Activated CD4-positive, alpha-beta memory T cell treated with anti-CD3 and anti-CD28 coated beads, Interleukin-2, amount 10 ng/mL, durations not matched to agents 7 days and 5 days (primary cell): Measurements from ENCODE around the gene GP5. TPM values are rescaled to one million over a fixed set of nuclear protein-coding genes. Genes with fewer than 3 reads are reported as not detected.

Experiments used
- CTCF ChIA-PET: fragments of 350-600 bp; sonication (Branson Sonifier 250); formaldehyde crosslinking; loops from one replicate; lab custom pipeline; 2021; ENCODE audit warnings: antibody characterized with exemption, inconsistent platforms; lab: Charles Lee
- POLR2A ChIA-PET: fragments of 350-600 bp; sonication (Branson Sonifier 250); formaldehyde crosslinking; loops from one replicate; lab custom pipeline; 2021; ENCODE audit warnings: antibody characterized with exemption; lab: Charles Lee
- DNase-seq: peaks from one replicate; pipeline ENCODE4 v3.0.0-alpha.2; 2020
- H3K27ac Mint-ChIP-seq: one replicate; pipeline ENCODE4 v1.8.0; 2021; ENCODE audit warnings: mild to moderate bottlenecking, mixed read lengths
- H3K27me3 Mint-ChIP-seq: one replicate; pipeline ENCODE4 v1.8.0; 2021; ENCODE audit warnings: mixed read lengths
- H3K36me3 Mint-ChIP-seq: one replicate; pipeline ENCODE4 v1.8.0; 2021; ENCODE audit warnings: low read depth, mixed read lengths
- H3K4me1 Mint-ChIP-seq: one replicate; pipeline ENCODE4 v1.8.0; 2021; ENCODE audit warnings: mixed read lengths
- H3K4me3 Mint-ChIP-seq: one replicate; pipeline ENCODE4 v1.8.0; 2021; ENCODE audit warnings: mild to moderate bottlenecking, mixed read lengths
- H3K9me3 Mint-ChIP-seq: one replicate; pipeline ENCODE4 v1.8.0; 2021; ENCODE audit warnings: mixed read lengths
- total RNA-seq, 2 experiments: library from RNA; stranded (reverse); gene quantifications; one replicate each; pipeline ENCODE4 v1.2.3, GENCODE V29; 2021

Gene GP5
- total RNA-seq, 2 experiments from 2014 or later = 1.3 TPM

DNA sequence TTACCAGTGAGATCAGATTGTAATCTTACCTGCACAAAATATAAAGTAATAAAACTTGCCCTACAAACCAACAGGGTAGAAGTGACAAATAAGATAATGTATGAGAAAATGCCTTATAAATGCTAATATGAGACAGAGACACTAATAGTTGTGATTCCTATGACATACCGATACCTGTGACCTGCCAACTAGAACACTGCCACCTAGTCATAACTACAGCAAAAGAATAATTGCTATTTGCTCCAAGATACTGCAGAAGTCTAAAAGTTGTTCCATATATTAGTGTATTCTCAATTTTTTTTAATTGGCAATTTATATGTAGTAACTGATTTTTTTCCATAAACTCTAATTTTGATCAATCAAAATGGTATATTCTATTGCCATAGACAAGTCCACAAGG lies 25.3 kb upstream of the GP5 start:
- POLR2A ChIA-PET = no interaction called here
- no peak overlapping the region for H3K27ac Mint-ChIP-seq
- peaks cover 45% of the 10 kb centered on the region for H3K36me3 Mint-ChIP-seq
- H3K9me3 Mint-ChIP-seq = no peaks in the 10 kb centered on the region
- no peaks in the 10 kb centered on the region for H3K27me3 Mint-ChIP-seq
- no peak for DNase-seq
- no peak overlapping the region for H3K4me3 Mint-ChIP-seq
- CTCF ChIA-PET = no interaction called here
- peaks cover 2% of the 10 kb centered on the region for H3K4me1 Mint-ChIP-seq

DNA sequence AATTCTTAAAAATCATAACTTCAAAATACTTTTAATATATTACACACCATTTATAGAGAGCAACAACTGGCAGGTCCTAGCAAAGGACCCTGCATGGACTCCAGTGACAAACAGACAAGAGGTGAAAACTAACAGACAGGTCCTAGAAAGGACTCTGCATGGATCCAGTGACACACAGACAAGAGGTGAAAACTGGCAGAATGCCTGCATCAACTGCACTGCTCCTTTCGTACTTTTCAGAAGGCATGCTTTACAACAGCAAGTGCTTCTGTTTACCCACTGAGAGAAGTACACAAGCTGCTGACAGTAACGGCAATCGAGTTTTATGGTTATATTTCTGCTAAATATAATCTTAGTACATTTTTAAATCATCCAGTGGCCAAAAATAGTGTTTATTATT lies 24.3 kb upstream of the GP5 start:
- H3K4me1 Mint-ChIP-seq = peaks cover 2% of the 10 kb centered on the region
- no peak for DNase-seq
- H3K9me3 Mint-ChIP-seq = no peaks in the 10 kb centered on the region
- POLR2A ChIA-PET = no interaction called here
- no peak overlapping the region for H3K4me3 Mint-ChIP-seq
- H3K36me3 Mint-ChIP-seq = peaks cover 43% of the 10 kb centered on the region
- H3K27me3 Mint-ChIP-seq = no peaks in the 10 kb centered on the region
- CTCF ChIA-PET = no interaction called here
- no peak overlapping the region for H3K27ac Mint-ChIP-seq

DNA sequence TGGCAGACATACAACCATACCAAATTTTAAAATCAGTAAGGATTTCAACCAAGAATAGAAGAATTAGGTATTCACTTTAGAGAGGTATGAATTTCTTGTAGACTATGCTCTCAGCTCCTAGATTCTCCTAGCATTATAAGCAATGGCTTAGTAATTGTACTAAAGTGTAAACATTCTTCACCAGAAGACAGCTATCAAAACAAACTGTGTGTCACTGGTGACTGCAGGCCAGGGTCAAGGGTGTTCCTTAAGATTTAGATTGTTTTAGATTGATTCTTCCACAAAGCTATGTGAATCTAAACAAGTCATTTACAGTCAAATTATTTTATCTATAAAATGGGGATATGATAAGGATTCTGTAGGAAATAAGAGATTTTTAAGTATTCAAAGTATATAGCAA lies 23.1 kb upstream of the GP5 start:
- Mint-ChIP-seq H3K27me3 (no peaks in the 10 kb centered on the region), H3K36me3 (peaks cover 40% of the 10 kb centered on the region), H3K9me3 (no peaks in the 10 kb centered on the region), H3K4me3 (no peak overlapping the region), H3K4me1 (peaks cover 2% of the 10 kb centered on the region), H3K27ac (no peak overlapping the region)
- ChIA-PET POLR2A (no interaction called here), CTCF (no interaction called here)
- no peak for DNase-seq

DNA sequence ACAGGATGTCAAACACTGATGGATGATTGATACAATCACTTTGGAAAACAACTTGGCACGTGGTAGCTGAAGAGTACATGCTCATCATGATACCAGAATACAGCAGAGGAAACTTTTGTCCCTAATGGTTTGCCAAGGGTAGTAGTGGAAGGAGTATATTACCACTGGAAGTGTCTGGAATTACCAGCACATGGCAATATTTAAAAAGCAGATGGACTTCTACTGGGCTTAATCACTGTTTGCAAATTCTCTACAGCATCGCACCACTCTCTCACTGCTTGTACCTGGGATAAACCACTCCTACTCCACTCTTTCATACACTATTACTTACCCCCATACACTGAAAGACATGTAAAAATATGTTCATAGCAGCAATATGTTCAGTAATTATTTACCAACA lies 19.6 kb upstream of the GP5 start:
- POLR2A ChIA-PET = no interaction called here
- Mint-ChIP-seq H3K27ac (no peak overlapping the region), H3K4me1 (peaks cover 2% of the 10 kb centered on the region), H3K27me3 (no peaks in the 10 kb centered on the region), H3K36me3 (peaks cover 34% of the 10 kb centered on the region), H3K4me3 (no peak overlapping the region), H3K9me3 (no peaks in the 10 kb centered on the region)
- no peak for DNase-seq
- CTCF ChIA-PET = no interaction called here

DNA sequence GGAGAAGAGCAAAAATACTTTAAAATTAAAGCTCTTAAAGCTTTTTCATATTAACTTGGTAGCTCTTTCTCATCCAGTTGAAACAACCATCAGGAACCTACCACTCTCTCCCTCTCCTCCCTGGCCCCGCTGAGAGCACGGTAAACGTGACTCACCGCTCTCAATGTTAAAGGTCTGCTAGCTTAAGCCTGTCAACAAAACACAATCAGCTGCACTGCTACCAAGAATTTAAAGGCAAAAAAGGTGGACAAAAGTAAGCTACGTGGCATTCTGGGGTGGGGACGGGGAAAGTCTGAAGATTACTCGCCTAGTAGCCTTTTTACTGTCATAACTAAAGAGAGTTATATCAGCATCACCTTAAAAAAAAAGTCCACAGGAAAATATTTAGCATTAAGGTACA lies 8.4 kb upstream of the GP5 start:
- ChIA-PET CTCF (interaction anchor here (0.9 to 8.1 kb wide), 8 partner anchors 10 to 78 kb away, joined by 3 to 80 read pairs (median 5); partner anchors contain the start of gene GP5), POLR2A (interaction anchor here (0.9 kb wide), 2 partner anchors 32 to 74 kb away, joined by 3 read pairs; no protein-coding TSS in a partner anchor)
- H3K27me3 Mint-ChIP-seq = no peaks in the 10 kb centered on the region
- H3K9me3 Mint-ChIP-seq = no peaks in the 10 kb centered on the region
- H3K4me3 Mint-ChIP-seq = no peak overlapping the region
- no peak for DNase-seq
- H3K27ac Mint-ChIP-seq = no peak overlapping the region
- H3K36me3 Mint-ChIP-seq = peaks cover 24% of the 10 kb centered on the region
- peaks cover 9% of the 10 kb centered on the region for H3K4me1 Mint-ChIP-seq

DNA sequence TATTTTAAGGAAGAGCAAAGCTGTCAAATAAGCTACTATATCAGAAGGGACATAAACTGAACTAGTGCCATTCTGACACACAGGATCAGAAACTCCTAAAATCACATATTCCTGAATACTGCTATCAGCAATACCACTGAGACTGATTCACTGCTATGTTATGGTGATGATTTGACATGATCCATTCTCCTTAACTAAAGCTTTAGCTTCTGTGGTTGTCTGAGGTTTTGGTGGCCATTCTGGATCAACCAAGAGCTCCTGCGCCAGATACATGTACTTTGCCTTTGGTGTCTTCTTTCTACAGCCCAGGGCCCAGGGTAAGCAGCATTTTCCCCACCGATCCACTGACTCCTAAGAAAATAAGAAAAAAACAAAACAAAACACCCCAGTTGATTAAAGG lies 6.7 kb upstream of the GP5 start:
- ChIA-PET CTCF (interaction anchor here (0.6 to 8.1 kb wide), 9 partner anchors 9 to 189 kb away, joined by 3 to 80 read pairs (median 5); partner anchors contain the start of gene GP5), POLR2A (interaction anchor here (1.7 kb wide), 1 partner anchor 8 kb away, joined by 6 read pairs; no protein-coding TSS in a partner anchor)
- no peaks in the 10 kb centered on the region for H3K9me3 Mint-ChIP-seq
- DNase-seq = no peak
- H3K27ac Mint-ChIP-seq = no peak overlapping the region
- H3K27me3 Mint-ChIP-seq = no peaks in the 10 kb centered on the region
- H3K36me3 Mint-ChIP-seq = peaks cover 20% of the 10 kb centered on the region
- H3K4me1 Mint-ChIP-seq = peaks cover 2% of the 10 kb centered on the region
- H3K4me3 Mint-ChIP-seq = no peak overlapping the region

DNA sequence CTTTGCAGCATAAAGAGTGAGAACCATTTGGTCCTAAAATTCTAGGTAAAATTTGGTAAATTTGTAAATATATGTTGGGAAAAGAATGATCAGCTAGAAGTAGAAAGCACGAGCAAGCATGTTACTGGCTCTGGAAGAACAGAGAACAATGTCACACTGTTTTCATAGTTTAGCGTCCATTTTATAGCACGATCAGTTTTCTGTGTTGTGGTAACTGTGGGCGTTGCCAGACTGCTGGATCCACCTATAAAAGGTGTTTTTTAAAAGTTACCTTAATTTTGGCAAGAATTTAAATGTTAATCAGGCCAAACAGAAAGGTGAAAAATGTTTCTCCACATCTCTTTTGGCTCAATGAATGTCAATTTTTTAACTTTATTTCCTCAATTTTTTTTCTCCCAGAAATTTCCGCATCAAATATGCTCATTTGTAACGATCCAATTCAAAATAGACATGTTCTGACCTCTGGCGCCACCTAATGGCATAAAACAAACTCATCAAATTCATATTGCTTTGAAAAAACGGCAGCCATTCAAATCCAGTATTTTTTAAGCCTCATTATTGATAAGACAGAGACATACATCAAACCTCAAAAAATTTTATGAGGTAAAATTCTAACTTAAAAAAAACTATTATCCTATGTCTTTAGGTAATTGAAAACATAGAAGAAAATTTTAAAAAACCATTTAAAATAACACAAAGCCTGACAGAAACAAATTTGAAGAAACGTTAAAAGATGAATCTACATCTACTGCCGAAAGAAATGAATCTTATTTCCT lies 5.5 kb upstream of the GP5 start:
- Mint-ChIP-seq H3K9me3 (no peaks in the 10 kb centered on the region), H3K27ac (no peak overlapping the region), H3K4me1 (peaks cover 8% of the 10 kb centered on the region), H3K27me3 (peaks cover 4% of the 10 kb centered on the region), H3K36me3 (peaks cover 20% of the 10 kb centered on the region), H3K4me3 (no peak overlapping the region)
- POLR2A ChIA-PET = interaction anchor here (1.2 kb wide), 1 partner anchor 10 kb away, joined by 3 read pairs; no protein-coding TSS in a partner anchor
- DNase-seq = no peak
- CTCF ChIA-PET = interaction anchor here (0.6 to 8.1 kb wide), 9 partner anchors 7 to 620 kb away, joined by 3 to 80 read pairs (median 5); partner anchors contain the start of gene GP5

DNA sequence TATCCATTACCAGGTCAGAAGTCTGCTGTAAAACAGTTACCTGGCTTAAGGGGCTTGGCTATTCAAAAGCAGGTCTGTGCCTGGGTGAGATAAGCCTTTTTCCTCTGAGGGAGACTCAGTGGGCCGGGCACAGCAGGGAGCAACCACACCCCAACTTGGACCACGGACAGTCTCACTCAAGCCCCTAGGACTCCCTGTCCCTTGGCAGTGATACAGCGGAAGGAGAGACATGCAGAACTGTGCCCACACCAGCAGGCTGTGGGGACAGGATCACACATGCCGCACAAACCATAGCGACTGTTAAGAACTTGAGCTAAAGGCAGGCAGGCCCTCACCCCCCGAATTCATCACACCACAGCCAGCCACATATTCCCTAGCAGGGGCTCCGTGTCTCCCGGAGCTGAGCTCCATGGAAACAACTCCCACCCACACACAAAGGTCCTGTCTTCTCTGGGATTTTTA lies 2.8 kb upstream of the GP5 start:
- Mint-ChIP-seq H3K27me3 (peaks cover 27% of the 10 kb centered on the region), H3K27ac (no peak overlapping the region), H3K36me3 (peaks cover 10% of the 10 kb centered on the region), H3K9me3 (no peaks in the 10 kb centered on the region), H3K4me3 (no peak overlapping the region), H3K4me1 (peaks cover 34% of the 10 kb centered on the region)
- ChIA-PET CTCF (interaction anchor here (1.4 to 8.1 kb wide), 3 partner anchors 57 to 68 kb away, joined by 4 to 80 read pairs (median 10); no protein-coding TSS in a partner anchor), POLR2A (interaction anchor here (0.9 kb wide), 1 partner anchor 9 kb away, joined by 3 read pairs; no protein-coding TSS in a partner anchor)
- no peak for DNase-seq

DNA sequence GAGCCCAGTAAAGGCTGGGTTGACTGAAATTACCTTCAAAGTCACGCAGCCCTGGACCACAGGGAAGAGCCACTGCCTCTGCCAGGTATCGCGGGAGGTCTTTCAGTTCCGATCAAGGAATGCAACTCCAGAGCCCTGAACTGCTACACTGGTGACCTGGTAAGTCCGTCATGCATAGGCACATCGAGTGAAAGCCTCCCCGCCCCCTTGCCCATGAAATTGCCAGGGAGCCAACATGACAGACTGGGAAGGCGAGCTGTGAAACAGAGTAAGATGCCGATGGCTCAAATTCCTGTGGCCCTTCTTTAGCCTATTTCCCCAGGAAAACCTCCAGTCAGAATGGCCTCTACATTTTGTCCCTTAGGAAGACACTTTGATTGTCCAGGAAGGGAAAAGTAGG lies 2.3 kb upstream of the GP5 start:
- POLR2A ChIA-PET = interaction anchor here (0.9 kb wide), 1 partner anchor 10 kb away, joined by 3 read pairs; no protein-coding TSS in a partner anchor
- peaks cover 10% of the 10 kb centered on the region for H3K36me3 Mint-ChIP-seq
- H3K9me3 Mint-ChIP-seq = no peaks in the 10 kb centered on the region
- H3K4me3 Mint-ChIP-seq = no peak overlapping the region
- CTCF ChIA-PET = interaction anchor here (2.4 to 8.1 kb wide), 2 partner anchors 57 to 68 kb away, joined by 10 to 80 read pairs; no protein-coding TSS in a partner anchor
- peaks cover 38% of the 10 kb centered on the region for H3K4me1 Mint-ChIP-seq
- no peak overlapping the region for H3K27ac Mint-ChIP-seq
- no peak for DNase-seq
- H3K27me3 Mint-ChIP-seq = peaks cover 27% of the 10 kb centered on the region

DNA sequence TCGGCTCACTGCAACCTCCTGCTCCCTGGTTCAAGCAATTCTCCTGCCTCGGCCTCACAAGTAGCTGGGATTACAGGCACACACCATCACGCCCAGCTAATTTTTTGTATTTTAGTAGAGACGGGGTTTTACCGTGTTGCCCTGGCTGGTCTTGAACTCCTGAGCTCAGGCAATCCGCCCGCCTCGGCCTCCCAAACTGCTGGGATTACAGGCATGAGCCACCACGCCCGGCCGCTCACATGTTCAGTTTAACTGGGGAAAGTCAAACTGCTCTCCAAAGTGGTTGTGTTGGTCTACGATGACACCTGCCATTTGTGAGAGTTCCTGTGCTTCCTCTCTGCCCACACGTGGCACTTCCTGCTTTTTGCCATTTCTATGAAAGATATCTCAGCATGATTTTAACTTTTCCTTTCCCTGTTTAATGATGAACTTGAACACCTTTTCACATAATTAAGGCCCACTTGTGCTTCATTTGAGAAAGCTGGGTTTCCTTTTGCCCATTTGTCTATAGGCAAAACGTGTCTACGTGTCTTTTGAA lies 877 bp upstream of the GP5 start:
- Mint-ChIP-seq H3K36me3 (peaks cover 10% of the 10 kb centered on the region), H3K27ac (no peak overlapping the region), H3K9me3 (no peaks in the 10 kb centered on the region), H3K4me3 (no peak overlapping the region), H3K4me1 (peaks cover 52% of the 10 kb centered on the region), H3K27me3 (peaks cover 33% of the 10 kb centered on the region)
- DNase-seq = no peak
- ChIA-PET CTCF (no interaction called here), POLR2A (no interaction called here)

DNA sequence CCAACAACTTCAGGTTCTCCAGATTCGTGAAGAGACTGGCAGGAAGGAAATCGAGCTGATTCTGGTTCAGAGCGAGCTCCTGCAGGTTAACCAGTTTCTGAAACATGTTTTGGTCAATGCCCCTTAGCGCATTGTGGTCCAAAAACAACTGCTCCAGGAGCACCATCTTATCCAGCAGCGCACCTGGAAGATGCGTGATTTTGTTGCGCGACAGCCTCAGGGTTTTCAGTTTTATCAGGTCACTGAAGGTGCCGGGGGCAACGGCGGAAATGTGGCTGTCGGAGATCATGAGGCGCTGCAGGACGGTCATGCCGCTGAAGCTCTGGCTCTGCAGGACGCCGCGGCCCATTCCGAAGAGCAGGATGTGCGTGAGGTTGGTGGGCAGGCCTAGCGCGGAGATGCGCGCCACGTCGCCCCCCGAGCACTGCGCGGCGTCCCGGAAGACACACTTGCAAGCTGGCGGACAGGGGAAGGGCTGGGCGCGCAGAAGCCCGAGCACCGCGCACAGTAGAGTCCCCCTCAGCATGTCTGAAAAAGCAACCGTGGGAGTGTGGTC lies 1.2 kb downstream of the GP5 start:
- ChIA-PET CTCF (interaction anchor here (1.0 to 5.2 kb wide), 6 partner anchors 9 to 82 kb away, joined by 6 to 38 read pairs (median 16); no protein-coding TSS in a partner anchor), POLR2A (interaction anchor here (1.0 to 1.6 kb wide), 8 partner anchors 8 to 188 kb away, joined by 3 to 6 read pairs (median 4); no protein-coding TSS in a partner anchor)
- Mint-ChIP-seq H3K4me3 (peak overlapping the region; percentile 70), H3K27ac (peak overlapping the region; percentile 78), H3K36me3 (peaks cover 3% of the 10 kb centered on the region), H3K27me3 (peaks cover 41% of the 10 kb centered on the region), H3K4me1 (peaks cover 55% of the 10 kb centered on the region), H3K9me3 (no peaks in the 10 kb centered on the region)
- peak; percentile 47 for DNase-seq

DNA sequence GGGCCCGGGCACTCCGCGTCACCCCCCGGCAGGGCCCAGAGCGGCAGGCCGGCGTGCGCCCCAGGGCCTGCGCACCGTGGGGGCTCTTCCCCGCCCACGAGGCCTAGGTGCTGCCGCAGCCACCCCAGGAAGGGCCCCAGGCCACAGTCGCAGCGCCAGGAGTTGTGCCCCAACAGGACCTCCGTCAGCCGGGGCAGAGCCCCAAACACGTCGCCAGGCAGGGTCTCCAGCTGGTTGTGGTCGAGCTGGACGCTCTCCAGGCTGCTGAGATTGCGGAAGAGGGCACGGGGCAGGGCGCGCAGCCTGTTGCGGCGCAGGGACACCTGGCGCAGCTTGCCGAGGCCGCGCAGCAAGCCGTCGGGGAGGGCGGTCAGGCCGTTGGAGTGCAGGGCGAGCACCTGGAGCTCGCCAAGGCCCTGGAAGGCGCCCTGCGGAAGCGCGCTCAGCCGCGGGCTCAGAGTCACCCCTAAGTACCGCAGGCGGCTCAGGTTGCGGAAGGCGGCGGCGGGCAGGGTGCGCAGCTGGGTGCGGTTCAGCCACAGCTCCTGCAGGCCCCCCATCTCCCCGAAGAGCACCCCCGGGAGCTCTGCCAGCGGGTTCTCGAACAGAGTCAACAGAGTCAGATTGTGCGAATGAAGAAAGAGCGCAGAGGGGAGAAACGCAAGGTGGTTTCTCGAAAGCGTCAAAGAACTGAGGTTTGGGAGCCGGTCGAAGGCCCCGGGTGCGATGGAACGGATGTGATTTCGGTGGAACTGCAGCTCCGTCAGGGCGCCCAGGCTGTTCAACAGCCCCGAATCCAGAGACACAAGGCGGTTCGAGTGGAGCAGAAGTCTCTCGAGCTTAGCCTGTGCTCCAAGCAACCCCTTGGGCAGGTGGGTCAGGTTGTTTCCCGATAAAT lies 2.0 kb downstream of the GP5 start:
- peaks cover under 1% of the 10 kb centered on the region for H3K36me3 Mint-ChIP-seq
- no peaks in the 10 kb centered on the region for H3K9me3 Mint-ChIP-seq
- ChIA-PET POLR2A (interaction anchor here (1.0 to 1.7 kb wide), 10 partner anchors 9 to 188 kb away, joined by 3 to 6 read pairs (median 4); no protein-coding TSS in a partner anchor), CTCF (interaction anchor here (0.7 to 5.2 kb wide), 9 partner anchors 9 to 259 kb away, joined by 3 to 38 read pairs (median 6); no protein-coding TSS in a partner anchor)
- peaks cover 55% of the 10 kb centered on the region for H3K4me1 Mint-ChIP-seq
- peaks cover 45% of the 10 kb centered on the region for H3K27me3 Mint-ChIP-seq
- peak overlapping the region; percentile 78 for H3K27ac Mint-ChIP-seq
- peak overlapping the region; percentile 70 for H3K4me3 Mint-ChIP-seq
- peak; percentile 58 for DNase-seq
